HCT116 (cell line): Measurements from ENCODE around the gene DHRS11.

Experiments used
- ATF3 ChIP-seq: IDR thresholded peaks from 2 replicates; pipeline ENCODE4 v1.6.1; 2012
- JUND ChIP-seq: IDR thresholded peaks from 2 replicates; pipeline ENCODE4 v1.6.1; 2012
- POLR2A ChIP-seq: IDR thresholded peaks from 2 replicates; pipeline ENCODE4 v1.7.0; 2011; ENCODE audit warnings: borderline replicate concordance; ENCODE audit not compliant: insufficient read depth, insufficient read length; ENCODE audit errors: extremely low read depth
- POLR2AphosphoS5 ChIP-seq: IDR thresholded peaks from 2 replicates; pipeline ENCODE4 v1.6.1; 2011; ENCODE audit warnings: mild to moderate bottlenecking, low read depth, low read length, moderate library complexity
- RAD21 ChIP-seq: IDR thresholded peaks from 2 replicates; pipeline ENCODE4 v1.6.1; 2012; ENCODE audit warnings: low read depth, mild to moderate bottlenecking
- TCF7L2 ChIP-seq: IDR thresholded peaks from 2 replicates; pipeline ENCODE4 v1.7.0; 2011; ENCODE audit warnings: borderline replicate concordance, inconsistent platforms; ENCODE audit not compliant: insufficient read depth, insufficient read length; ENCODE audit errors: extremely low read depth
- YY1 ChIP-seq: IDR thresholded peaks from 2 replicates; pipeline ENCODE4 v1.6.1; 2011; ENCODE audit warnings: low read length, low read depth, moderate library complexity, mild to moderate bottlenecking; ENCODE audit not compliant: insufficient replicate concordance; ENCODE audit errors: extremely low read depth
- ZFX ChIP-seq: fragments of 450-650 bp; IDR thresholded peaks from 2 replicates; pipeline ENCODE4 v1.6.1; 2017
- TF ChIP-seq, protein P1 (sequence below), 3 experiments: fragments of 200-600 bp in 1 of 3; sonication (generic) in 1 of 3; IDR thresholded peaks in 2 of 3; conservative IDR thresholded peaks in 1 of 3; 2 replicates each; pipeline ENCODE4 v1.5.1; 2012 to 2017; ENCODE audit warnings: low read depth in 2 of 3, low read length in 2 of 3, antibody characterized with exemption in 1 of 3, borderline replicate concordance in 1 of 3, control low read depth in 1 of 3, mild to moderate bottlenecking in 1 of 3, mixed read lengths in 1 of 3, mixed run types in 1 of 3, moderate library complexity in 1 of 3; ENCODE audit not compliant: insufficient read depth in 1 of 3
- TF ChIP-seq, protein P2 (sequence below): IDR thresholded peaks from 2 replicates; pipeline ENCODE4 v1.6.1; 2011; ENCODE audit warnings: mild to moderate bottlenecking, low read length, moderate library complexity; ENCODE audit not compliant: insufficient replicate concordance; ENCODE audit errors: extremely low read depth

DNA sequence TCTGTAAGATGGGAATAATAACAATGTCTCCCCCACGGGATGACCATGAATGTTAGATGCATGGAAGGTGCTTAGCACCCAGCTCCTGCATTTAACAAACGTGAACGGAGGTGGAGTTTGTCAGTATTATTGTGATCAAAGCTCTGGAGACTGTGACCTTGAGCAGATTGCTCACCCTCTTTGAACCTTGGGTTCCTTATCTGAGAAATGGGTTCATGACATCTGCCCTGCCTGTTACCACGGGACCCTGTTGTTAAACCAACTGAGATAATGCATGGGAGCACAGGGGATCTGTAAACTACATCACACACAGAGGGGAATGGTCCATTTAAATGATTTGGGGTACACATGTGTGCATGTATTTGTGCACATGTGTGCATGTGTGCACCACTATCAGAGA, 39.3 kb downstream of the DHRS11 start:
- TF ChIP-seq RAD21 (no peak), YY1 (no peak), POLR2A (no peak), TCF7L2 (no peak), JUND (no peak), ATF3 (no peak), POLR2AphosphoS5 (no peak), ZFX (no peak)
- TF ChIP-seq, protein P1, sequence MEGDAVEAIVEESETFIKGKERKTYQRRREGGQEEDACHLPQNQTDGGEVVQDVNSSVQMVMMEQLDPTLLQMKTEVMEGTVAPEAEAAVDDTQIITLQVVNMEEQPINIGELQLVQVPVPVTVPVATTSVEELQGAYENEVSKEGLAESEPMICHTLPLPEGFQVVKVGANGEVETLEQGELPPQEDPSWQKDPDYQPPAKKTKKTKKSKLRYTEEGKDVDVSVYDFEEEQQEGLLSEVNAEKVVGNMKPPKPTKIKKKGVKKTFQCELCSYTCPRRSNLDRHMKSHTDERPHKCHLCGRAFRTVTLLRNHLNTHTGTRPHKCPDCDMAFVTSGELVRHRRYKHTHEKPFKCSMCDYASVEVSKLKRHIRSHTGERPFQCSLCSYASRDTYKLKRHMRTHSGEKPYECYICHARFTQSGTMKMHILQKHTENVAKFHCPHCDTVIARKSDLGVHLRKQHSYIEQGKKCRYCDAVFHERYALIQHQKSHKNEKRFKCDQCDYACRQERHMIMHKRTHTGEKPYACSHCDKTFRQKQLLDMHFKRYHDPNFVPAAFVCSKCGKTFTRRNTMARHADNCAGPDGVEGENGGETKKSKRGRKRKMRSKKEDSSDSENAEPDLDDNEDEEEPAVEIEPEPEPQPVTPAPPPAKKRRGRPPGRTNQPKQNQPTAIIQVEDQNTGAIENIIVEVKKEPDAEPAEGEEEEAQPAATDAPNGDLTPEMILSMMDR (IDR thresholded peaks at IDR 0.05 in 2 of 3, conservative IDR thresholded peaks at IDR 0.05 in 1 of 3; ENCODE audit: borderline replicate concordance in 1 of 3, insufficient read depth in 1 of 3, low read depth in 2 of 3, low read length in 2 of 3), result no peak
- TF ChIP-seq, protein P2, sequence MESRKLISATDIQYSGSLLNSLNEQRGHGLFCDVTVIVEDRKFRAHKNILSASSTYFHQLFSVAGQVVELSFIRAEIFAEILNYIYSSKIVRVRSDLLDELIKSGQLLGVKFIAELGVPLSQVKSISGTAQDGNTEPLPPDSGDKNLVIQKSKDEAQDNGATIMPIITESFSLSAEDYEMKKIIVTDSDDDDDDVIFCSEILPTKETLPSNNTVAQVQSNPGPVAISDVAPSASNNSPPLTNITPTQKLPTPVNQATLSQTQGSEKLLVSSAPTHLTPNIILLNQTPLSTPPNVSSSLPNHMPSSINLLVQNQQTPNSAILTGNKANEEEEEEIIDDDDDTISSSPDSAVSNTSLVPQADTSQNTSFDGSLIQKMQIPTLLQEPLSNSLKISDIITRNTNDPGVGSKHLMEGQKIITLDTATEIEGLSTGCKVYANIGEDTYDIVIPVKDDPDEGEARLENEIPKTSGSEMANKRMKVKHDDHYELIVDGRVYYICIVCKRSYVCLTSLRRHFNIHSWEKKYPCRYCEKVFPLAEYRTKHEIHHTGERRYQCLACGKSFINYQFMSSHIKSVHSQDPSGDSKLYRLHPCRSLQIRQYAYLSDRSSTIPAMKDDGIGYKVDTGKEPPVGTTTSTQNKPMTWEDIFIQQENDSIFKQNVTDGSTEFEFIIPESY, result no peak
